Neuronal stem cell (in vitro differentiated cells): ENCODE data around the gene FAM181A.
A peak's percentile ranks its signal among the peaks of the same experiment; 100 is the strongest.

ENCODE experiments used
- DNase-seq: peaks from one replicate; pipeline ENCODE4 v3.0.0-alpha.2; 2013; ENCODE audit warnings: low spot score
- H2AFZ ChIP-seq: one replicate; pipeline ENCODE4 v1.6.1; 2013; ENCODE audit warnings: mild to moderate bottlenecking, low read length, inconsistent platforms
- H2AK5ac ChIP-seq: 2 replicates; pipeline ENCODE4 v1.6.1; 2013; ENCODE audit warnings: low read depth, mild to moderate bottlenecking, inconsistent platforms, low read length, moderate library complexity, mixed read lengths
- H2BK120ac ChIP-seq: 2 replicates; pipeline ENCODE4 v1.6.1; 2013; ENCODE audit warnings: low read depth, mild to moderate bottlenecking, inconsistent platforms, low read length, moderate library complexity, mixed read lengths
- H2BK12ac ChIP-seq: one replicate; pipeline ENCODE4 v1.6.1; 2013; ENCODE audit warnings: low read length, inconsistent platforms
- H2BK15ac ChIP-seq: 2 replicates; pipeline ENCODE4 v1.6.1; 2013; ENCODE audit warnings: mild to moderate bottlenecking, low read length, inconsistent platforms, mixed read lengths
- H2BK5ac ChIP-seq: one replicate; pipeline ENCODE4 v1.6.1; 2013; ENCODE audit warnings: inconsistent platforms, mild to moderate bottlenecking, low read length, moderate library complexity
- H3K14ac ChIP-seq: one replicate; pipeline ENCODE4 v1.6.1; 2013; ENCODE audit warnings: low read length, inconsistent platforms
- H3K18ac ChIP-seq: 2 replicates; pipeline ENCODE4 v1.6.1; 2013; ENCODE audit warnings: low read length, inconsistent platforms
- H3K23ac ChIP-seq: 2 replicates; pipeline ENCODE4 v1.6.1; 2013; ENCODE audit warnings: low read depth, mild to moderate bottlenecking, mixed read lengths, low read length, inconsistent platforms; ENCODE audit not compliant: poor library complexity
- H3K27ac ChIP-seq: replicated peaks from 3 replicates; pipeline ENCODE4 v1.5.1; 2013; ENCODE audit warnings: low read length, inconsistent platforms
- H3K27me3 ChIP-seq, 3 experiments: 2 replicates each; pipeline ENCODE4 v1.6.1; 2013; ENCODE audit warnings: low read length in 3 of 3, mild to moderate bottlenecking in 2 of 3, inconsistent platforms in 1 of 3, low read depth in 1 of 3, mixed read lengths in 1 of 3, moderate library complexity in 1 of 3; ENCODE audit not compliant: control insufficient read depth in 3 of 3, insufficient read depth in 3 of 3
- H3K36me3 ChIP-seq, 2 donors: replicated peaks in 1 of 2; 2 replicates each; pipeline ENCODE4 v1.6.1; 2013; ENCODE audit warnings: low read length in 2 of 2; ENCODE audit not compliant: control insufficient read depth in 2 of 2, insufficient read depth in 2 of 2
- H3K4ac ChIP-seq: 2 replicates; pipeline ENCODE4 v1.6.1; 2013; ENCODE audit warnings: inconsistent platforms, mild to moderate bottlenecking, low read length, moderate library complexity
- H3K4me1 ChIP-seq, 2 donors: 1 replicate in 1 of 2; 2 replicates in 1 of 2; pipeline ENCODE4 v1.6.1; 2013; ENCODE audit warnings: low read length in 2 of 2, low read depth in 1 of 2; ENCODE audit not compliant: control insufficient read depth in 2 of 2, insufficient read depth in 1 of 2
- H3K4me2 ChIP-seq: one replicate; pipeline ENCODE4 v1.6.1; 2013; ENCODE audit warnings: mild to moderate bottlenecking, low read length, inconsistent platforms; ENCODE audit not compliant: insufficient read depth, poor library complexity, severe bottlenecking
- H3K4me3 ChIP-seq, 2 donors: 2 replicates each; pipeline ENCODE4 v1.5.1; 2013; ENCODE audit warnings: low read length in 2 of 2, mild to moderate bottlenecking in 2 of 2, inconsistent platforms in 1 of 2, moderate library complexity in 1 of 2
- H3K79me1 ChIP-seq: one replicate; pipeline ENCODE4 v1.6.1; 2013; ENCODE audit warnings: low read depth, mild to moderate bottlenecking, inconsistent platforms, low read length, moderate library complexity
- H3K9ac ChIP-seq: one replicate; pipeline ENCODE4 v1.6.1; 2013; ENCODE audit warnings: mild to moderate bottlenecking, low read depth, low read length, inconsistent platforms; ENCODE audit not compliant: poor library complexity
- H3K9me3 ChIP-seq, 2 donors: replicated peaks in 1 of 2; 2 replicates each; pipeline versions ENCODE3 to v1.6.1; 2013; ENCODE audit warnings: low read length in 2 of 2, mild to moderate bottlenecking in 2 of 2, inconsistent platforms in 1 of 2, low read depth in 1 of 2, mixed read lengths in 1 of 2, moderate library complexity in 1 of 2; ENCODE audit not compliant: control insufficient read depth in 2 of 2, insufficient read depth in 1 of 2
- H4K8ac ChIP-seq: one replicate; pipeline ENCODE4 v1.6.1; 2013; ENCODE audit warnings: low read depth, mild to moderate bottlenecking, inconsistent platforms, low read length, moderate library complexity
- H4K91ac ChIP-seq: one replicate; pipeline ENCODE4 v1.6.1; 2013; ENCODE audit warnings: low read length, low read depth, mild to moderate bottlenecking, inconsistent platforms; ENCODE audit not compliant: poor library complexity
- WGBS, 2 donors: extraction: QIAGEN DNeasy Blood & Tissue Kit; methylation state at CpG; one replicate each; pipeline ENCODE4 v1.1.7; 2013; ENCODE audit warnings: missing lambda C conversion rate in 2 of 2, mixed read lengths in 1 of 2; ENCODE audit not compliant: insufficient read length in 2 of 2, insufficient replicate concordance in 1 of 2; ENCODE audit errors: extremely low coverage in 2 of 2; 5-methylcytosine and 5-hydroxymethylcytosine counted together

The FAM181A gene

DNA sequence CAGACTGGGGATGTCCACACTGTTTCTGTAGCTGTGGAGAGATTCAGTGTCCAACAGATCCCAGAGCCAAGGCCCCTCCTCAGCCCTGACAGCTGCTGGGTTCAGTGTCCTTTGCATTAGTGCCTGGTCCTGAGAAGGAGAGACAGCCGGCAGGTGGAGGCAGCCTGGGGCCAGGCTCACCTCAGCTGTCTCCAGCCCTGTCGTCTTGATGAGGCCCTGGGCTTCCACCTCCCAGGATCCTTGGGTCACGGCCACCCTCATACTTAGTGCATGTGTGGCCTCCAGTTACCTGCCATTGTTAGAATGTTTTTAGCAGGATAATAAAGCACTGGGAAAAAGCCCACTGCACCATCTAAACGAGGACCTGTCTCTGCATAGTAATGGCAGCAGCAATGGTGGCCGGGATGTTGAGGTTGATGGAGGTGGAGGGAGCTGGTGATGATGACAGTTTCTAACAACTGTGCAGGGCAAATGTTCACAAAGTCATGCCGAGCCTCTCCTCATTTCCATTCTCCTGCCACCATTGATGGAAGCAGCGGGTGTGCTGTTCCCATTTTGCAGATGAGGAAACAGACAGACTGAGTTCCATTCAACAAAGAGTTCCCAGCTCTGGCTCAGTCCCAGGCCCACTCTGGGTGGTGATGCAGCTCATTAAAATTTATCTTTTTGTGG, 31.6 kb downstream of the FAM181A start:
- no peak overlapping the region for H2BK5ac ChIP-seq

DNA sequence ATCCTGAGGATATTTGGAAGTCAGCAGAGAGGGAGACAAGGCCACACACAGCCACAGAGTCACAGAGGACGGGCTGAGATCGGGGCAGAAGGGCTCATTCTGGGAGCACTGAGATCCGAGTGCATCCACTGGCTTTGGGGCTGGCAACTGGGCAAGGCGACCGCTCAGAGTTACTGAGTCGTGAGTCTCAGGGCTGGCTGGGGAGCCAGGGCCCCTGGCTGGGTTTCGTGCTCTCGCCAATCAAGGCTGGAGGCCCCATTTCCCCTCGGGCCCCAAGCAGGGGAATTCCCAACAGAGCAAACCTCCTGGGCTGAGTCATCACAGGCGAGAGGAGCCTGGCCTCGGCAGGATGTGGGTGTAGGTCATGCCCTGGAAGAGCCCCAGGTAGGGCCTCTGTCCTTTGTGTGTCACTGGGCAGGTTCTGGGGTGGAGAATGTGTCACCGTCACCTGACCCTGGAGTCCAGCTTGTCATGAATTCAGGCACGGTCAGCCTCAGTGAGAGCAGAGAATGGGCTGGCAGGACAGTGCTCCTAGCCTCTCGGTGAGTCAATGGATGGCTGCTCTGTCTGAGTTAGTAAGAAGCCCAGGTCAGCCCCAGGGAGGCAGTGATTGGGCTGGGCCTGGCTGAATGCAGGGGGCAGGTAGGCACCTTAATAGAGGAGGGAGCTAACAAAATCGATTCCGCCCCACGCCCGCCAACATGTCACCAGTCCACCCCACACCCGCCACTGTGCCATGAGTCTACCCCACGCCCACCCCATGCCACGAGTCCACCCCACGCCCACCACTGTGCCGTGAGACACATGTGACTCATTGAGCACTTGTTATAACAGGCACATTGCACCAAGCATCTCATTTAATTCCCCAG, 32.3 kb downstream of the FAM181A start:
- no peak overlapping the region for H3K4ac ChIP-seq
- no peak overlapping the region for H3K9ac ChIP-seq
- H3K27ac ChIP-seq, result no peak overlapping the region
- H2BK15ac ChIP-seq, result no peak overlapping the region
- peaks cover 0 to 6% (median 0%) of the 10 kb centered on the region in 3 experiments for H3K27me3 ChIP-seq
- no peak overlapping the region for H3K4me3 ChIP-seq
- H3K23ac ChIP-seq, result peak overlapping the region; percentile 56
- H2BK12ac ChIP-seq, result no peak overlapping the region
- DNase-seq, result no peak
- no peak overlapping the region for H2BK120ac ChIP-seq
- no peaks in the 10 kb centered on the region for H3K9me3 ChIP-seq
- WGBS, 2 donors, result no CpG with 5 or more reads among the region's 23 CpGs
- H2AK5ac ChIP-seq, result peak overlapping the region; percentile 52
- peak overlapping the region; percentile 77 for H2AFZ ChIP-seq
- H3K4me1 ChIP-seq, result peaks cover 10% of the 10 kb centered on the region in 2 donors
- peak overlapping the region; percentile 23 for H3K18ac ChIP-seq
- no peak overlapping the region for H4K8ac ChIP-seq
- H3K36me3 ChIP-seq, result no peaks in the 10 kb centered on the region
- no peak overlapping the region for H3K4me2 ChIP-seq
- H3K79me1 ChIP-seq, result no peaks in the 10 kb centered on the region
- no peak overlapping the region for H3K14ac ChIP-seq
- H2BK5ac ChIP-seq, result no peak overlapping the region
- peak overlapping the region; percentile 83 for H4K91ac ChIP-seq

More for the DNA sequence above, 31.6 kb downstream of the FAM181A start:
- Histone ChIP-seq H3K9me3 (no peaks in the 10 kb centered on the region), H2AK5ac (peak overlapping the region; percentile 68), H3K9ac (no peak overlapping the region), H3K18ac (no peak overlapping the region), H3K4me1 (peaks cover 10% of the 10 kb centered on the region in 2 donors), H3K4me3 (no peak overlapping the region), H2BK15ac (peak overlapping the region; percentile 76), H4K91ac (no peak overlapping the region), H3K27me3 (peaks cover 0 to 6% (median 0%) of the 10 kb centered on the region in 3 experiments), H3K4ac (no peak overlapping the region), H2BK120ac (no peak overlapping the region), H3K36me3 (no peaks in the 10 kb centered on the region), H3K79me1 (no peaks in the 10 kb centered on the region), H4K8ac (no peak overlapping the region), H2AFZ (no peak overlapping the region), H3K4me2 (no peak overlapping the region), H3K27ac (no peak overlapping the region), H2BK12ac (no peak overlapping the region), H3K23ac (no peak overlapping the region), H3K14ac (no peak overlapping the region)
- no CpG with 5 or more reads among the region's 7 CpGs for WGBS, 2 donors
- no peak for DNase-seq

DNA sequence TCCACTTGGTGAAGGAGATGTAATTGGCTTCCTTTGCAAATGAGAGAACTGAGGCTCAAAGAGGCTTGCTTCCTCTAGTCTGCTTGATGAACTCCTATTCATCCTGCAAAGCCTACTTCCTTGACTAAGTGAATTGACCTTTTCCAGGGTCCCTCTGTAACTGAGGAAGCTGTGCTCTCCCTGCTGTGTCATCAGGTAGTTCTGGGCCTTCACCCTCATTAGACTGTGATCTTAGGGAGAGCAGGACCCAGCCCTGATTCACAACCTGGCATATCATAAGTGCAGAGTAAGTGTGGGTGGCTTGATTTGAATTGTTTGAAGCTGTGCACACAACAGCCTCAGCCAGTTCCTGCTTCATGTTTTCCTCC, 32.9 kb downstream of the FAM181A start:
- no peaks in the 10 kb centered on the region for H3K79me1 ChIP-seq
- H4K91ac ChIP-seq, result peak overlapping the region; percentile 83
- H3K9me3 ChIP-seq, result no peaks in the 10 kb centered on the region
- H3K23ac ChIP-seq, result no peak overlapping the region
- H2BK12ac ChIP-seq, result no peak overlapping the region
- peaks cover 0 to 6% (median 0%) of the 10 kb centered on the region in 3 experiments for H3K27me3 ChIP-seq
- H2AFZ ChIP-seq, result no peak overlapping the region
- no peak overlapping the region for H2BK15ac ChIP-seq
- no peak overlapping the region for H2BK5ac ChIP-seq
- no peak overlapping the region for H3K4ac ChIP-seq
- no peak overlapping the region for H2AK5ac ChIP-seq
- H4K8ac ChIP-seq, result no peak overlapping the region
- no peak for DNase-seq
- peaks cover 10% of the 10 kb centered on the region in 2 donors for H3K4me1 ChIP-seq
- H3K14ac ChIP-seq, result no peak overlapping the region
- H3K27ac ChIP-seq, result no peak overlapping the region
- H3K36me3 ChIP-seq, result no peaks in the 10 kb centered on the region
- H3K4me2 ChIP-seq, result no peak overlapping the region
- no peak overlapping the region for H3K9ac ChIP-seq
- H3K4me3 ChIP-seq, result no peak overlapping the region
- no peak overlapping the region for H3K18ac ChIP-seq
- H2BK120ac ChIP-seq, result no peak overlapping the region

DNA sequence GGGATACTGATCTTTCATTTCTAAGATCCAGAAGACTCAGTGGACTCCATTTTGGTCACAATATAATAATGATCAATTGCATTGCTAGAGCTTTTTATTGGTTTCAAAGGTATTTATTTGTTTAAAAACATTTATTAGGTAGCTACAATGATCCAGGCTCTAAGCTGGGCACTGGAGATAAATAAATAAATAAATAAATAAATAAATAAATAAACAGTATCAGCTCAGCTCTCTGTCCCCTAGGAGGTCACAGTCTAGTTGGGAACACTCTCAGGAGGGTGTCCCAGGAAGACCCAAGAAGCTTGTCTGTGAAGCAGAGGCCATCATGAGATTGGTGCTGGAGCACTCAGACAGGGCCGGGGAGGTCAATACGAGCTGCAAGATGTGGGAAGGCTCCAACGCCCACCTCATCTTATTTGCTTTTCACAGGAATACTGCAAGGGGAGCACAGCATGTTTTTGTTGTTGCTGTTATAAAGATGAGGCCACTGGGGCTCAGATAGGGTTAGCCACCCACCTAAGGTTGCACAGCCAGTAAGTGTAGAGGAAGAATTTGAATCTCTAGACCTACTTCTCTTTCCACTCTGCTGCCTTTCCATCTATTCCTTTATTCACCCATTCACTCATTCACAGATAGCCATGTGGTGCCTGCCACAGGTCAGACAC, 33.8 kb downstream of the FAM181A start:
- H2AFZ ChIP-seq, result no peak overlapping the region
- H3K4me2 ChIP-seq, result no peak overlapping the region
- H3K79me1 ChIP-seq, result no peaks in the 10 kb centered on the region
- no CpG with 5 or more reads among the region's 3 CpGs for whole genome bisulfite sequencing, 2 donors
- H2BK5ac ChIP-seq, result no peak overlapping the region
- no peak overlapping the region for H2BK120ac ChIP-seq
- no peak overlapping the region for H2AK5ac ChIP-seq
- no peak overlapping the region for H3K18ac ChIP-seq
- no peaks in the 10 kb centered on the region for H3K36me3 ChIP-seq
- H3K9ac ChIP-seq, result no peak overlapping the region
- H3K14ac ChIP-seq, result no peak overlapping the region
- no peak overlapping the region for H2BK15ac ChIP-seq
- no peak overlapping the region for H4K8ac ChIP-seq
- H2BK12ac ChIP-seq, result no peak overlapping the region
- no peak overlapping the region for H4K91ac ChIP-seq
- no peak overlapping the region for H3K4me3 ChIP-seq
- no peak for DNase-seq
- no peak overlapping the region for H3K27ac ChIP-seq
- H3K27me3 ChIP-seq, result peaks cover 0 to 6% (median 0%) of the 10 kb centered on the region in 3 experiments
- no peaks in the 10 kb centered on the region for H3K9me3 ChIP-seq
- H3K4ac ChIP-seq, result no peak overlapping the region
- H3K4me1 ChIP-seq, result peaks cover 8% of the 10 kb centered on the region in 2 donors
- H3K23ac ChIP-seq, result no peak overlapping the region
